ENCODE data around the gene PDE7B.

PDE7B gene

DNA sequence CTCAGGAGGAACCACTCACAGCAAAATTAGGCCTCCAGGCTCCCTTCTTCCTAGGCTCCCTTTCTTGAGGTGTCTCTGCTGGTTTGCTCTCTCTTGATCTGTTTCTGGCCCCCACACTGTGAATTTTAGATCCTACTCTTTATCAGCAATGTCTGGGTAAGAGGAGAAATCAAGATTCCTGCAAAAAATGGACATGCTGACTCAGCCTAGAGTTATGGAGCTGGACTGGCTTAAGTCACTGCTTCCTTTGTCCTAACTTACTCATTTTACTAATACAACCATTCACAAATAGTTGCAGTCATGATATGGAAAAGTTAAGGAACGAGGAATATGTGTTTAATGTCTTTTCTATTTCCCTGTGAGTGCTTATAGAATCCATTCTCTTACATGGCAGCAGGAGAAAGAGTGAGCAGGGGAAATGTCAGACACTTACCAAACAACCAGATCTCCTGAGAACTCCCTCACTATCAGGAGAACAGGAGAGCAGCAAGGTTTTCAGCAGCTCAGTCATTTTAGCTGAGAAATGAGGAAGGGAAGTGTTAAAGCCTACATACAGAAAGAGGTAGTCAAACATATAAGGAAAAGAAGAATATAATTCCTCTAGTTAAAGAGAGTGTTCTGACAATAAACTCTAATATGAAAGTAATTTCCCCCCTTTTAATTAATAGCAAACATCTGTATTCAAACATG lies 160.8 kb downstream of the PDE7B start:
- no peak overlapping the region for H3K4me3 Mint-ChIP-seq
- H3K4me1 Mint-ChIP-seq (ENCODE audit: low read depth): no peaks in the 10 kb centered on the region
- peaks cover 13% of the 10 kb centered on the region for H3K9me3 Mint-ChIP-seq
- DNase-seq (ENCODE audit: low spot score): no peak
- H3K27ac Mint-ChIP-seq: no peak overlapping the region
- no peaks in the 10 kb centered on the region for H3K27me3 Mint-ChIP-seq (ENCODE audit: low read depth)
- peaks cover 3% of the 10 kb centered on the region for H3K36me3 Mint-ChIP-seq (ENCODE audit: low read depth)

DNA sequence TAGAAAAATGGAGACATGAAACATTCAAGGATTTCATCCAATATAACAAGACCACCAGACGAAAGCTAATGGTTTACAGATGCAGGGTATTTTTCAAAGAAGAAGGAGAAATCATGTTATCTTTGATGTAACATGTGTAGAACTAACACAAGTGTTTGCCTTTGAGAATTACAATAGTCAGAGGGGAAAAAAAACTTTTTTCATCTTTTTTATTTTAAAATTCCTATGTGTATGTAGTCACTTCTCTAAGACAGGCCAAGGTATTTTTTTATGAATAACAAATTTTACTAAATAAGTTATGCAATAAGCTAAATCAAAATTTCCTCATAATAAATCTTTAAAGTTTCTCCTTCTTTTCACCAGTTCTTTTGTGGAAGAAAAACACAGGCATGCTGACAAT lies 161.4 kb downstream of the PDE7B start:
- DNase-seq (ENCODE audit: low spot score): no peak
- Mint-ChIP-seq H3K4me3 (no peak overlapping the region), H3K36me3 (ENCODE audit: low read depth) (peaks cover 3% of the 10 kb centered on the region), H3K27me3 (ENCODE audit: low read depth) (no peaks in the 10 kb centered on the region), H3K27ac (no peak overlapping the region), H3K4me1 (ENCODE audit: low read depth) (no peaks in the 10 kb centered on the region), H3K9me3 (peaks cover 8% of the 10 kb centered on the region)

DNA sequence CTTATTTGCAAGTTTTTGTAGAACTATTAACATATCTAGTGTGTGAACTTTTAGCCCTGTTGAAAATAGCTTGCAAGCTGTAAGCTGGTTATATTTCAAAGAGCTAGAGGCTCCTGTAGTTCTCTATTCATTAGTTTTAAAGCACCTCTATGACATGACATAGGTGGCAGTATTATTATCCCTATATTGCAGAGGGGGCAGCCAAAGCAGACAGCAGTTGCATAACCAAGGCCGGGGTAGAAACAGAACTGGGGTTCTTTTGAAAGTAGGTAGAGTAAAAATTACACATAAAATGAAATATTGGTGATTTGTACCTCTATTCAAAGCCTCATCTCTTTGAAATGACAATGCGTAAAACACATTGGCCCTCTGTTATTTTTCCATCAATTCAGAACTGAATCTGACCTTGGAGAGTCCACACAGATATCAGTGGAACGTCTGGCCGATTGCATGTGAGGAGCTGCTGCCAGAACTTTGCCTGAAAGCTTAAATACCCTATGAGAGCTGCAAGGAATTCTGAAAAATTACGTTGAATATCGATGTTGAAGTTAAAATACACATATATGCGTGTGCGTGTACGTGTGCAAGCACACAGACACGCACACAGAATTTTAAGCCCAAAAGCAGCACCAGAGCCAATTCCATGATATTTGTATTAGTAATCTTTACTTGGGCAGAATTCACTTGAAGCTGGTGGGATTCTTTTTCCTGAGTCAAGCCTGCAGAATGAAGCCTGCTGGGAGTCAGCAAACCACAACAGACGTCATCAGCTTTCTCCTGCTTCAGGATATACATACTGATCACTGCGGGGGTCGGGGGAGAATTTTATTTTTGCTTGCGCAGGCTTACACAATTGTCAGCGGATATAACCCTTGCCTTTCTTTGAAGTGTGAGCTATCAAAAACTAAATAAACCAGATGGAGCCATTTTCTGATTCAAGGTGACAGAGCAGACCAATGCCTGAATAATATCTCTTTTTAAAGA lies 163.2 kb downstream of the PDE7B start:
- Mint-ChIP-seq H3K4me3 (no peak overlapping the region), H3K27ac (no peak overlapping the region), H3K36me3 (ENCODE audit: low read depth) (peaks cover 3% of the 10 kb centered on the region), H3K9me3 (peaks cover 3% of the 10 kb centered on the region), H3K27me3 (ENCODE audit: low read depth) (no peaks in the 10 kb centered on the region), H3K4me1 (ENCODE audit: low read depth) (no peaks in the 10 kb centered on the region)
- no peak for DNase-seq (ENCODE audit: low spot score)

DNA sequence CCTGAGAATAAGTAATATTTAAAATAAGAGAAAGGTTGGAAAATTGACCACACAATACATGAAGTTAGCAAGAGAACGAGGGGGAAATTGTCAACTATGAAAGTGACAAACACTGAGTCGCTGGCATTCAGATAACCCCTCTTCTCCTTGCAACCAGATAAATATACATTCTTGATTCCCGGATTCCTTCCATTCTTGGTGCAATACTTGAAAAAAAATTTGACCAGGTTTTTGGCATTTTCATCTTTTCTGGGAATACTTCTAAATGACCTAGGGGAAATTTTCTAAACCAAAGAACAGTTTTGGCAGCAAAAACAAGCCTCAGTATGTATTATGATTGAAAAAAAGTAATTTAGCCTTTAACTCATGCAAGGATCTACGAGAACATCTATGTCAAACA lies 164.0 kb downstream of the PDE7B start:
- DNase-seq (ENCODE audit: low spot score): no peak
- Mint-ChIP-seq H3K4me1 (ENCODE audit: low read depth) (no peaks in the 10 kb centered on the region), H3K9me3 (no peaks in the 10 kb centered on the region), H3K36me3 (ENCODE audit: low read depth) (peaks cover 3% of the 10 kb centered on the region), H3K4me3 (no peak overlapping the region), H3K27ac (no peak overlapping the region), H3K27me3 (ENCODE audit: low read depth) (no peaks in the 10 kb centered on the region)

DNA sequence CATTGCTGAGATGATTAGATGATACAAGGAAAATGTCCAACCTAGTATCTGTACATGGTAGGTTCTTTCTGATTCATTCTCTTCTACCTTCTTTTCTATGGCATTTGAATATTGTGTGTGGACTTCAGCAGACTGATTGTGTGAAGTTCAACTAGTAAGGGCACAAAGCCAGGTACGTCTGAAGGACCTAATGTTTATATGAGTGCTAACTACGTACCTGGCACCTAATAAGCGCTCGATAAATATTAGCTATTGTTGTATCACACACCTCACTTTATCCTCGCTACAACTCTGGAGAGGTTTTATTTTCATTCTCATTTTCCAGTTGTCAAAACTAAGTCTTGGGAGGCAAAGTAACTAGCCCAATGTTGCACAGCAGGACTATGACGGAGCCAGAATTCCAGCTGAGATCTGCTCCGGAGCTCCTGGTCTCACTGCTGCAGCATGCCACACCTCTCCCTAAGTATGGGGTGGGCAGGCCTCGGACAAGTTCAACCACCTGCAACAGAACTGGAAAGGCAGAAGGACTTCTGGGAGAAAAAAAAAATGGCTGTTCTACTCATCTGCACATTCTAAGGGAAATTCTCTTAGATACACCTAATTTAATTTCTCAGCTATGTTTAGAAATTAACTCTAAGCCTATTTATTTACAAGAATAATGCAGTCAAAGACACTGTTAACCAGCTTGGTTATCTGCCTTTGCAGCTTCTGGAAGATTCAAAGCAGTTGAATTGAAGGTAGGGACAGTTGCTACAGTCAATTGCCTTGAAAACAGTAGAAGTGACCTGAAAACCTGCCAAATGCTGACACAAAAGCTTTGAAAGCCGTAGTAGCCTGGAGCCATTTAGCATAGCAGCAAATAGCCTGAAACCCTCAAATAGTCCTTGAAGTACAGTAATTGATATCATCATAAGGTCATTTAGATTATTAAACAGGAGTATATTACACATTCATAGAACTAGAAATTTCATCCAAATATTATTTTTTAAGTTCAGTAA lies 165.0 kb downstream of the PDE7B start:
- no peak for DNase-seq (ENCODE audit: low spot score)
- H3K27ac Mint-ChIP-seq: no peak overlapping the region
- no peaks in the 10 kb centered on the region for H3K9me3 Mint-ChIP-seq
- peaks cover 3% of the 10 kb centered on the region for H3K36me3 Mint-ChIP-seq (ENCODE audit: low read depth)
- no peak overlapping the region for H3K4me3 Mint-ChIP-seq
- H3K27me3 Mint-ChIP-seq (ENCODE audit: low read depth): no peaks in the 10 kb centered on the region
- H3K4me1 Mint-ChIP-seq (ENCODE audit: low read depth): no peaks in the 10 kb centered on the region

DNA sequence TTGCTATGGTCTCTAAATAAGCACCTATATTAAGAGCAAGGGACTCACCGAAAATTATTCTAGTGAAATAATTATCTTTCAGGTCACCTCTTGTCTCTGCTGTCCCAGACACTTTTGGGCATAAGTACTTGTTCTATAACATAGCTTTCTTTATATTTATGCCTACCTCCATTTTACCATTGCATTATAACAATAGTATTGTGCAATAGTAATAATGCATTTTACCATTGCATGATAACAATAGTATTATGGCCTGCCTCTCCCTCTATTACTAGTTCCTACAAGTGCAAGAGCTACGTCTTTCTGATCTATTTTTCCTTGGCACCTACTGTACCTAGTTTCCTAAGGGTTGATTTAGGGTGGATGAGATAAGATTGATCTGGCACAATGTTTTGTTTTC lies 169.2 kb downstream of the PDE7B start:
- no peak for DNase-seq (ENCODE audit: low spot score)
- peaks cover 1% of the 10 kb centered on the region for H3K4me1 Mint-ChIP-seq (ENCODE audit: low read depth)
- no peaks in the 10 kb centered on the region for H3K9me3 Mint-ChIP-seq
- H3K4me3 Mint-ChIP-seq: no peak overlapping the region
- peaks cover 4% of the 10 kb centered on the region for H3K27me3 Mint-ChIP-seq (ENCODE audit: low read depth)
- H3K27ac Mint-ChIP-seq: no peak overlapping the region
- H3K36me3 Mint-ChIP-seq (ENCODE audit: low read depth): peaks cover 3% of the 10 kb centered on the region

DNA sequence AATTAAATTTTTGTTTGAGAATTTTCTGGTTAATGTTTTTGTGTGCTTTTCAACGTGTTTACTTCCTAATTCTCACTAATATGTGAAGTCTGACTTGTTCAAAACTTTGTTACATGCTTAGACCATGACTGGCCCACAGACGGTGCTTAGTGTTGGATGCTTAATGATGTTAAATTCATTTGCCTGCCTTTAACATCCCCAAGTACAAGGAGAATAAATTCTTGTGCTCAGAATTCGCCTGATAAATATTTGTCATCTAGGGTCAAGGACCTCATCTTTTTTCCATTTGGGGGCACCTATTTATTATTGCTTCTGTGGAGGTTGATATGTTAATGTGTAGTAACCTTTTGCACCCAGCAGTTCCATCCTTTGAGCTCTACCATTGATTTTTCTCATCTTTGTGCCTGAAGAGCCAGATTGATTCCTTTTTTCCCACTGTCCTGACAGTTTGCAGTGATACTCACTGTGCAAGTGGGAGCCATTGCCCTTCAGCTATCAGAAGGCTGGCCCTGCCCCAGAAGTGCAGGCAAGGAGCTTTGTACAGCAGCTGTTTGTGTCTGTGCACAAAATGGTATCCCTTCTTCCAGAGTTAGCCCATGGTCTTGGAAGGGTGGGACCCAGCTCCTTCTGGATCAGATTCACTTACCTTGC lies 170.8 kb downstream of the PDE7B start:
- Mint-ChIP-seq H3K9me3 (no peaks in the 10 kb centered on the region), H3K27me3 (ENCODE audit: low read depth) (peaks cover 4% of the 10 kb centered on the region), H3K4me3 (no peak overlapping the region), H3K36me3 (ENCODE audit: low read depth) (peaks cover 3% of the 10 kb centered on the region), H3K27ac (no peak overlapping the region), H3K4me1 (ENCODE audit: low read depth) (peaks cover 1% of the 10 kb centered on the region)
- DNase-seq (ENCODE audit: low spot score): no peak

DNA sequence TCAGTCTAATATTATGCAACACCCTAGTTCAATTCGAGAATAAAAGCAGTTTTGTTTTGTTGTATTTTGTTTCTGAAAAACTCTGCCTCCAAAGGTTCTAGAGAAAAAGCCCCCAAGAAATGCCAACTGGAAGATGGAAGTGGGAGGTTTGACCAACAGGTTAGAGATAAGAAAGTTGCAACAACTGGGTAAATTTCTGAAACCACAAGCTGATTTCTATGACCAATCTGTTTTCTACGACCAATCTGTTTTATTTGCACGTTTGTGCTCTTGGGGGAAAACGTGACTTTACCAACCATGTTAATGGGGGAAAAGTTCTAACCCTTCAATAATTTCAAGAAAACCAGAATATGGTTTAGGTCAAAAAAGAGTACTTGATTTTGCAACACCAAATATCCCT lies 173.2 kb downstream of the PDE7B start:
- Mint-ChIP-seq H3K9me3 (no peaks in the 10 kb centered on the region), H3K27me3 (ENCODE audit: low read depth) (peaks cover 4% of the 10 kb centered on the region), H3K27ac (no peak overlapping the region), H3K4me3 (no peak overlapping the region), H3K4me1 (ENCODE audit: low read depth) (peaks cover 1% of the 10 kb centered on the region), H3K36me3 (ENCODE audit: low read depth) (peaks cover 3% of the 10 kb centered on the region)
- no peak for DNase-seq (ENCODE audit: low spot score)

DNA sequence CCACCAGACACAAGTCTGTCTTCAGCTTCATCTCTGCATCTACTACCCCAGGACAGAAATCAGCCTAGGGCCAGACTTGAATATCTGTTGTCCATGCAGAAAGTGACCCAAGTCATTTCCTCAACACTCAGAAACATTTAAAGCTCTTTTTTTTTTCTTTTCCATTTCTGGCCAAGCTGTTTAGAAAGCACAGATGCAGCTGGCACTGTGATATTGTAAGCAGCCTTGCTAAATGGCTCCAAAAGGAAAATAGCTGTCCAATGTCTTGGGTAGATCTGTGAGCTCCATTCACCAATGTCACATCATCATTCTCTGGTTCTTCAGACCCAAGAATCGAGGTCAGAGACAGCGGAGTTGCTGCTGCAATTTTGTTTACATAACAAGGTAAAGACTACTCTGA lies 174.2 kb downstream of the PDE7B start:
- H3K9me3 Mint-ChIP-seq: no peaks in the 10 kb centered on the region
- H3K36me3 Mint-ChIP-seq (ENCODE audit: low read depth): peaks cover 3% of the 10 kb centered on the region
- peaks cover 1% of the 10 kb centered on the region for H3K4me1 Mint-ChIP-seq (ENCODE audit: low read depth)
- peaks cover 4% of the 10 kb centered on the region for H3K27me3 Mint-ChIP-seq (ENCODE audit: low read depth)
- no peak for DNase-seq (ENCODE audit: low spot score)
- no peak overlapping the region for H3K27ac Mint-ChIP-seq
- H3K4me3 Mint-ChIP-seq: no peak overlapping the region

DNA sequence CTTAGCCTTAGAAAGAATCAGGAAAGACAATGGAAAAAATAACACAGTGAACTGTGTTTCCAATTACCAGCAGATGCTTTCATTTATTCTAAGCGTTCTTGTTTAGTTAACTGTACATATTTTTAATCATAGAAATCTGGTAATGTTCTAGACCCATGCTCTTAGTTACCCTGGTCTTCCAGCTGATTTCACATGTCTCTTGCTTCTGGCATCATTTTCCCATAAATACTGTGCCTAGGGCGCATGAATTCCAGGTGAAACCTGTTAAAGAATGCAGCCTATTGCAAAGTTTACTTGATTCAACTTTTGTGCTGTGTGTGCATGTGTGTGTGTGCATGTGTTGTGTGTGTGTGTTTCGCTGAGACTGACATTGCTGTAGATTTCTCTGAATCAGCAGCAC lies 178.6 kb downstream of the PDE7B start:
- DNase-seq (ENCODE audit: low spot score): no peak
- Mint-ChIP-seq H3K27me3 (ENCODE audit: low read depth) (no peaks in the 10 kb centered on the region), H3K4me3 (no peak overlapping the region), H3K9me3 (no peaks in the 10 kb centered on the region), H3K4me1 (ENCODE audit: low read depth) (no peaks in the 10 kb centered on the region), H3K27ac (no peak overlapping the region), H3K36me3 (ENCODE audit: low read depth) (peaks cover 1% of the 10 kb centered on the region)

DNA sequence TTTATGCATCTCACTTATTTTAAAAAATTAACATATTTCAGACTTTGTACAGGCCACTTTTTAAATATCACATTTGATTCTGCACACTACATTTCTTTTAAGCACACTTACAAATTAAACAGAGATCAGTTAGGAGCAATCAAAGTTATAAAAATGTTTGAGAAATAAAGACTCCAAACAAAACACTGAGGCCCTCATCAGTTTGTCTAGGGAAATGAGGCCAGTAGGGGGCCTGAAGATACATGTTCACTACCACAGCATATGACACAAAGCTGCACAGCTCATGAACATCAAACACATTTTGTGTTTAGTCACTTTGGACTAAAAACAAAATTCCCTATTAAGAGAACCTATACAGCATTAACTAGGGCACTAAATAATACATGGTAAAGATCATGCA lies 180.5 kb downstream of the PDE7B start:
- Mint-ChIP-seq H3K4me1 (ENCODE audit: low read depth) (no peaks in the 10 kb centered on the region), H3K9me3 (no peaks in the 10 kb centered on the region), H3K4me3 (no peak overlapping the region), H3K36me3 (ENCODE audit: low read depth) (peaks cover 1% of the 10 kb centered on the region), H3K27me3 (ENCODE audit: low read depth) (no peaks in the 10 kb centered on the region), H3K27ac (no peak overlapping the region)
- DNase-seq (ENCODE audit: low spot score): no peak

DNA sequence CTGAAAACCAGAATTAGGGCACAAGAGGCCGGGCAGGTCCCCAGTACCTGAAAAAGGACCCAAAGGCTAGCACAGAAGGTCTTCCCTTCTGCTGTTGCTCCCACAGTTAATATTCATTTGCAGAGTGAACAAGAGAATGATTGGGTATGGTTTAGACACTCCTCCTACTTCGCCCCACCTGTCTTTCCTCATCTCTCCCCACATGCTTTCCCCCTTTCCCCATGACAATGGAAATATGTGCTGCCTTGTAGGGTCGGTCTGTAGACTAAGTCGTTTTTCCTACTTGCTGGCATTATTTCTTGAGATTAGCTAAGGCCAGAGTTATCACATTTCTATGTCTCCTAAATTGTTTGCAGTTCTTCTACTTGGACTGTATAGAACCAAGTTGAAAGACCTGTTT lies 181.9 kb downstream of the PDE7B start:
- Mint-ChIP-seq H3K27me3 (ENCODE audit: low read depth) (no peaks in the 10 kb centered on the region), H3K4me3 (no peak overlapping the region), H3K4me1 (ENCODE audit: low read depth) (peaks cover 4% of the 10 kb centered on the region), H3K9me3 (no peaks in the 10 kb centered on the region), H3K27ac (no peak overlapping the region), H3K36me3 (ENCODE audit: low read depth) (peaks cover 1% of the 10 kb centered on the region)
- no peak for DNase-seq (ENCODE audit: low spot score)

DNA sequence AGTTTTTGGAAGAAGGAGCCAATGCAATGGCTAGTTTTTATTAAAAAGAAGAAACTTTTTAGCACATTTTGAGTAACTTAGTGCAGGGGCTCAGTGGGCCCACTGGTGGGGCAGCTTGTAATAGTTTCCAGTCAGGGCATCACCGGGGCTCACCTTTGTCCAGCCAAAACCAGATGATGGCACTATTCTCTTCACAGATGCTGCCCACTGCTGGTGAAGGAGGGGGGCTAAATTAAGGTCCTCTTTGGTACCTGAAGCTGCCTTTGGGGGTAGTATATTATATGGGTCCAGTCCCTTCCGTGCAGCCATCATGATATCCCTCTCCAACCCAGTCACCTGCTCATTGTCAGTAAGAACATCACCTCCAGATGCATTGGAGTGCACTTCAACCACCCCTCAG lies 182.9 kb downstream of the PDE7B start:
- Mint-ChIP-seq H3K4me3 (no peak overlapping the region), H3K9me3 (no peaks in the 10 kb centered on the region), H3K36me3 (ENCODE audit: low read depth) (peaks cover 1% of the 10 kb centered on the region), H3K4me1 (ENCODE audit: low read depth) (peaks cover 4% of the 10 kb centered on the region), H3K27me3 (ENCODE audit: low read depth) (no peaks in the 10 kb centered on the region), H3K27ac (no peak overlapping the region)
- no peak for DNase-seq (ENCODE audit: low spot score)

Data from T-helper 2 cell treated with Interferon-gamma antibody and Interleukin-4, amounts not matched to agents 5 μg/mL and 100 μg/mL, for 36 hours (primary cell).